CD4-positive, alpha-beta T cell treated with Interleukin-12 subunit alpha and Interleukin-12 subunit beta, for 1 hour (primary cell): ENCODE data around the gene PBRM1.
"Not testable (repeated sequence)": the region's sequence is repeated elsewhere in the genome, so short reads cannot be mapped to it uniquely, and the experiment has no call there.

ENCODE experiments used
- DNase-seq: peaks from one replicate; pipeline ENCODE4 v3.0.0-alpha.2; 2020

Gene PBRM1

GRCh38 chr3:52703341-52703740, 17.6 kb upstream of the PBRM1 start:
- DNase-seq = no peak

DNA sequence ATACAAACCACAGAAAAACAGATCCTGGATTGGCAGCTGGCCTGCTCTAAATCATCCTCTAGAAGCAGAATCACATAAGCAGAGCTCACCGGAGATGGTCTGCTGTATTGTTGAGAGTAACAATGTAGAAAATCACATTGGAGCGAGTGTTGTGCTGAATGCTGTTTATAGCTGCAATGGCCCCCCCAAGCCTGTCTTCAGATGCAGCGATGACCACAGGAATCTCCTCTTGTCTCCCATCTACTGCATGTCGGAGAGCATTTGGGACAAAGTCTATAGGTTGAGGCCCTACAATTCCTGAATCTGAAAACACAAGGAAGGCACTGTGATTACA, 11.9 kb upstream of the PBRM1 start:
- DNase-seq = no peak

- DNase-seq = no peak
Observed at GRCh38 chr3:52696830-52697631, 11.3 kb upstream of the PBRM1 start.

DNA sequence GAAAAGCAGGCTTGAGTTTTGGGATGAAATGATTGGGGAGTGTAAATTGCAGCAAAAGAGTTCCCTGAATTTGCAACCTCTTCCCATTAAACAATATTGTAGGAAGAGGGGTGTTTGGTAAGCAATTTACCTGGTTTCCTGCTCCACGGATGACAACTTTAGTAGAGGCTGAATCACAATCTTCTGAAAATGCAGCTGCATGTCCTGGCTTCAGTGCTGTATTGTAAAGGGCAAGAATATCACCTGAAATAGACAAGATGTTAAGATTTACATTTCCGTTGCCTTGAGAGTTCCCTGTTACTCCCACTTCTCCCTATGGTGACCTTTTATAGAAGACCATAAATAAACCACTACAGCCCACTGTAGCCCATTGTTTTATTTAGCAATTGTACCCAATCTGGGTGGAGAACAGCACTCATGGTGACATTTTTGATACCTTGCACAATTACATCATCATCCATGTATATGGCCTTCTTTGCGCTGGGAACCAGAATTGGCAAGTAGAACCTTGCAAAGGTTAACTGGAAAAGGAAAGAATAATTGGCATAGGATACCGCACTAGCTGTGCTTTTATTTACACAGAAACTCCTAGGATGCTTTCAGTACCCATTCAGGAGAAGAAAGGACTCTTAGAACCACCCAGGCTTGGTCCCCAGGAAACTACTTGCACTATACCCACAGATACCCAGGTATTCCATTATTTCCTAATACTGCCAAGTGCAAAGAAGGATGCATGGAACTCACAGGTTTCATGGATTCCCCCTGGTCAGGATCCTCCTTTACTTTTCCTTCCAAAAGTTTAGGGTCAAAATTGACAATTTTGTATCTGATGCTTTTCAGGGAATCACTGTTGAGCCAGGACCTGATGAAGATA, 10.3 kb upstream of the PBRM1 start:
- no peak for DNase-seq

DNA sequence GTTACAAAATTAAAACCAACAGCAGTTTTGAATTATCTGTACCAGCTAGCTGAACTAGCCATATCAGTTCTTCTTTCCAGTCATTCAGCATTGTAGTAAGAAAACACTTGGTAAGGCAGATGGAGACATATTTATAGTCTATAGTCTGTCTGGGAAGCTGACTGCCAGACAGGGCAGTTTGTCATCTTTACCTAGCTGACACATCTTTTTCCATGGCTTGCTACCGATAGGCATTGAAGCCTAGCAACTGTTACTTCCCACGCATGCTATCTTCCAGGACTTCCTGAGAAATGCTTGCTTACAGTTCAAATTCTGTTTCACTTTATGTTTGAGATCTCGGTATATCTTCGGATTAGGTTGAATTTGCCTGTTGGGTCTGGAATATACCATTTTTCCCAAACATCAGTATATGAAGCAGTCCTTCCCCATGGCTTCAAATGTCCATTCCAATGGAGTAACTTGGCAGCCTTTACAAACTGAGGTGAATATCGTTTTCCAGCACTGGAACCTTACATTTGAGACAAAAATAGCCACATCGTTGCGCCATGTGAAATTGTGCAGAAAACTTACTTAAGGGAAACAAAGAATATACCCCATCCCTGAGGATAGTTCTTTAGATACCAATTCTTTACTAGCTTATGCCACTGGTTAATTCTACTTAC, 8.9 kb upstream of the PBRM1 start:
- DNase-seq = no peak

DNA sequence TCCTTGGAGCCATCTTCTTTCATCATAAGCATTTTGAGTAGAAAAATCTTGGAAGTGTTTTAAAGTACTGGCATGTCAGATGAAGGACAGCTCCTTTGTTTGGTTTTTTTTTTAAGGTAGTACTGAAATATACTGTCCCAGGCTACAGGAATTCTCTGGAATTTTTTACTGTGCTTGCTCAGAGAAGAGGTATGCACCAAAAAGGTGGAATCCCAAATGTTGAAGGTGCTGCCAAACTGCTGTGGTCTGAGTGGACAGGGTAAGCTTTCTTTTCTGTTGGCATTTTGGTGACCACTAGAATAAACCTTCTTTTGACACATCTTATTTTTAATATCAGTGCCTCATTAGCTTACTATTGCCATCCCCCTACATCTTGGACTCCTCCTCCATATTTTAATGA, 7.4 kb upstream of the PBRM1 start:
- no peak for DNase-seq

DNA sequence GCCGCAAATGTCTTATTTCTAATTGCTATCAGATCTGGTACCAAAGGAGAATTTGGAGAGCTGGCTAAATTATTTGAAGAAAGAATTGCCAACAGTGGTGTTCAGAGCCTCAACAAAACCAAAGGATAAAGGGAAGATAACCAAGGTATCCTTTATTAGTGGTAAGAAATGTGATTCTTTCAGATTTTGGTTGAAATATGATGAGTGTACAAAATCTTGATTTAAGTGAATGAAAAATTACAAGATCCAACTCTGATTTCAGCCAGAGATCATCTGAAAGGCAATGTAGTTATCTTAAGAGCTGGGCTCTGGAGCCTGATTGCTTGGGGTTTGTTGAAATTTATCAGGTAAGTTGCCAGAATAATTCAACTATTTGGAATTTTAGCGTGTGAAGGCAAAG, 4.8 kb upstream of the PBRM1 start:
- DNase-seq = no peak

DNA sequence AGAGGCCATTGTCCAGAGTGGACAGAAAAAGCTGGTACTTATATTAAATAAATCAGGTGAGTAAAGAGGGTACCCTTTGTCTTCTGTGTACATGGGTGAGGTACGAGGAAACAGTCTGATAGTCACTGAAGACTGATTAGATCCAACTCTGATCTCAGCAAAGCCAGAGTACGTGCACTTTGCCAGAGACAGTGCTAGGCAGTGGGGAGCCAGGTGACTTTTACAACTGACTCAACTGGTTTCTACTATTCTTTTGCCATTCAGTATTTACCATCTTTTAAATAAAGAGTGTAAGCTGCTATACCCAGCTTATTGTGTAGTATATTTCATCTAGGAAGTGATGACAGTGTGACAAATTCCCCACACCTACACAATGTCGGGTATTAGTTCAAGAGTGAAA, 3.4 kb upstream of the PBRM1 start:
- DNase-seq = no peak

DNA sequence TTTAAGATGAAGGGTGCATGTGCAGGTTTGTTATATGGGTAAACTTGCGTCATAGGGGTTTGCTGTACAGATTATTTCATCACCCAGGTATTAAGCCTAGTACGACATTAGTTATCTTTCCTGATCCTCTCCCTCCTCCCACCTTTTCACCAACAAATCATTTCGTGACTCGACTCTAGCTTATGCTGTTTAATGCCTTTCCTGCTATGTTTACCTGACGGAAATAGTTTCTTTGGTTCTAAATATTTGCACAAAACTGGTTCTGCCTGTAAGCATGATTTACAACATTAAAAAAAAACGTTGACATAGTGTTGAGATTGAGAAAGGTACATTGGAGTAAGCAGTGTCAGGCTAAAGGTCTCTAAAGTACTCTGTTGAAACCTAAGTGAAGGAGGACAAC, 2.6 kb upstream of the PBRM1 start:
- no peak for DNase-seq

GRCh38 chr3:52685285-52685708, 416 bp downstream of the PBRM1 start:
- peak; percentile 88 for DNase-seq

DNA sequence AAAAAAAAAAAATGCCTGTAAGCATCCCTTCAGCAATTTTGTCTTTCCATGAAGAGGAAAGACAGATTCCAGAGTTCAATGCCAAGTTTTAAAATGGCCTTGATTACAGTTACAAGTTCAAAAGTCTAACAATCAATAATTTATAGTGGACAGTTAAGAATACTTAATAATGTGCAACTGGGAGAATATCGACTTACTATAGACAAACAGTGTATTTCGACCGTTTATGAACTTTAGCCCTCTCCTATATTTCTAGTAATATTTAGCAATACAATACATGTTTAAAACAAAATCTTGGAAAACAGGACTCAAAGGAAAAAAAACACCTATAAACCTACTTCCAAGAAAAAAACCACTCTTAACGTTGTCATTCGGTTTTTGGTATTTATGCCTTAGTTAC, 1.5 kb downstream of the PBRM1 start:
- no peak for DNase-seq

- no peak for DNase-seq
Observed at GRCh38 chr3:52683611-52684010, 2.1 kb downstream of the PBRM1 start.

- no peak for DNase-seq
Observed at GRCh38 chr3:52682016-52682415, 3.7 kb downstream of the PBRM1 start.

DNA sequence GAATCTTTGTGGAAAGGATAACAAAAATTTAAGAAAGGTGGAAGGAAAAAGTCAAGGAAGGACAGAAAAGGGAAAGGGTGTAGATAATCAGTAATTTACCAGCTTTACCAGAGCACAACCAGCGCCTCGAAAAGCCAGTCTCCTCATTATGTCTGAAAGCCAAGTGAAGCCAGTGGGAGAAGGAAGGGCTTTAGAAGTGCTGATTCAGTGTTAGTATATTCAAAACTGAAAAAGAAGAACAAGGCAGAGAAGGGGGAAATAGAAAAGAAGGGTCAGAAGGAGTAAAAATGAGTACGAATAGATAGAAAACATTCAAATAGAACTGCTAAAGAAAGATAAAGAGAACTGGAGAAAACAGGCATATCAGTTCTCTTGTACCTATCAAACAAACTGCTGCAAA, 4.1 kb downstream of the PBRM1 start:
- no peak for DNase-seq

DNA sequence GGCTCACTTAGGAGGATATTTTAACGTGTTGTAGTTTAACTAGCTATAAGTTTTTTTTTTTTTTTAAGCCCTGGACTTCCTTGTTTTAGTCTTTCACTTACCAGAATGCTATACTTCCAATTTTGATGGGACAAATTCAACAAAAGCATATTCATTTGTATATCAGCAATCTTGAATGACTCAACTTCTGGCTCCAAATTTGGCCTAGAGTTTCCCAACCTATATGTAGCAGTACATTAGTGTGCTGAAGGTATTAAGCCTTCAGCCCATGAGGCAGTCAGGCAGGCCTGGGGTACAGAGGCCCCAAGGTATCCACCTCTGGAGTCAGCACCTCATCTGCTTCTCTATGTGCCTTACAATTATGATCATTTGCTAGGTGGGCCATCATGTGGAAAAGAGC, 5.9 kb downstream of the PBRM1 start:
- no peak for DNase-seq

- no peak for DNase-seq
Observed at GRCh38 chr3:52679199-52679538, 6.5 kb downstream of the PBRM1 start.

DNA sequence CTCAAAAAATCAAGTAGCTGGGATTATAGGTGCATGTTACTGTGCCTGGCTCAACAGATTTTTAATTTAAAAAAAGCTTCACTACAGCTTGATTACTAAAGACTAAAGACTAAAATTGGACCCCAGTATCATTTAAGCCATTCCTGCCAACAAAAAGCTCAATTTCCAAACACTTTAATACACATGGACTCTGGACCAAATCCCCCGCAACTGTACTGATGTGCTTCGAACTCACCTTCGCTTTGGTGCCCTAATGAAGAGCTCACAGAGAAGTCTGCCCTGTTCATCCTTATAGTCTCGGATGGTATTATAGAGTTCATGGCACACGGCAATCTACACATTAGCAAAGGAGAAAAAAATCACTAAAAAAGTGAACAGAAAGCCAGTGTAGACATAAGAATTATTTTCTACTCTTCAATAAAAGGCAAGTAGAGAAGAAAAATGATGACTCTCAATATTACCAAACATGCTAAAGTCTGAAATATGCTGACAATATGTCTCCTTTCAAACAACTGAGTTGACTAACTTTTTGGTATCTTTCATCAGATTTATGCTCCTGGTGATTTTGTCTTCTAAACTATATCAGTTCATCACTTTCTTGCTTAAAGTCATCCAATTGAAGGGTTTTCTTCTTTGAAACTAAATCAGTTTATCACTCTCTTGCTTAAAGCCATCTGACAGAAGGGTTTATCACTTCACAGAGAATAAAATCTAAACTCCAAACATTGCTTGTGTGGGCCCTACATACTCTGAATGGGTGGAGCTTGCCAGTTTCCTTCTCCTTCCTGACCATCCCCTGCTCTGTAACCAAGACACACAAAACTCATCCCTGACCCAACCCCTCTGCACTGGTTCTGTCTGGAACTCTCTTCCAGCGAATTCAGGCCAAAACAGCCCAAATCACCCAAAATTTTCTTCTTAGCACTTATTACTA, 7.2 kb downstream of the PBRM1 start:
- no peak for DNase-seq

GRCh38 chr3:52676201-52676600, 9.5 kb downstream of the PBRM1 start:
- not testable (repeated sequence) for DNase-seq

DNA sequence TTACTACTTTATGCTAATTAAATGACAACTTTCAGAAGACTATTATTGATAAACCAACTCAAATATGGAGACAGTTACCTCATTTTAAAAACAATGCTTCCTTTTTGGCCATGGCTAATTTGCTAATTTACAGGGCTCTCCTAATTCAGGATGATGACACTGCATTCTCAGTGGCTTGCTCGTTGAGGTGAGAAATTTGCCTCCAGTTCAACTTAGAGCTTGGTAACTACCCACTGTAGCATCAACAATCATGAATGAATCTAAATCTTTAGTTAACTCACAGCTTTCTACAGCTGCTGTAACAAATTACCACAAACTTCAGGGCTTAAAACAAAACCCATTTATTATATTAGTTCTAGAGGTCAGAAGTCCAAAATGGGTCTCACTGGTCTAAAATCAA, 14.0 kb downstream of the PBRM1 start:
- DNase-seq = no peak

DNA sequence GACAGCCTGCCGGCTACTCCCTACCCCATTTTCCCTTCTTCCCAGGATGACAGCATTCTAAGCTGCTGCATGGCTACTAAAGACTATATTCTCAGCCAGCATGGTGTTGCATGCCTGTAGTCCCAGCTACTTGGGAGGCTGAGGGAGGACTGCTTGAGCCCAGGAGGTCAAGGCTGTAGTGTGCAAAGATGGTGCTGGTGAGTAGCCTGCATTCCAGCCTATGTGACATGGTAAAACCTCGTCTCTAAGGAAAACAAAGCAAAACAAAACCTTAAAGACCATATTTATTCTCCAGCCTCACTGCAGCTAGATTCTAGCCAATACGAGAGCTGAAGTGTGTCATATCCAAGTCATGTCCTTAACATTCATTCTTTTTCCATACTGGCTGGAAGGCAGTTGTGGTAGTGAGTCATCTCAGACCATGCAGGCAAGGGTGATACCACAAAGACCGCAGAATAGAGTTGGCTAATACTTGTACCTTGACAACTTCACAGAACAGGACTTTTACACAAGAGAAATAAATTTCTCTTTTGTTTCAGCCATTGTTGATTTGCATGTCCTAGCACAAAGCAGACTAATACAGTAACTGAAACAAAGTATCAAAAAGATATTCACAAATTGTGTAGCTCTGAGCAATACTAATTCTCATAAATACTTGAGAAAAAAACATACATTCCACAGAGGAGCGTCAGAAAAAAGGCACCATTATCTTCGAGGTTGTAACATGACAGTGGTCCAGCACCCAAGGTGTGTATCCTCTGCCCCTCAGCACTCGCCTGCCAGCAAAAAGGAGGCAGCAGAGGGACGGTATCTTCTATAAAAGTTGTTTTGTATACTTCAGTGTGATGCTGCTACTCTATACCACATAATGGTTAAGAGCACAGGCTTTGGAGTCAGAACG, 14.8 kb downstream of the PBRM1 start:
- peak; percentile 37 for DNase-seq

DNA sequence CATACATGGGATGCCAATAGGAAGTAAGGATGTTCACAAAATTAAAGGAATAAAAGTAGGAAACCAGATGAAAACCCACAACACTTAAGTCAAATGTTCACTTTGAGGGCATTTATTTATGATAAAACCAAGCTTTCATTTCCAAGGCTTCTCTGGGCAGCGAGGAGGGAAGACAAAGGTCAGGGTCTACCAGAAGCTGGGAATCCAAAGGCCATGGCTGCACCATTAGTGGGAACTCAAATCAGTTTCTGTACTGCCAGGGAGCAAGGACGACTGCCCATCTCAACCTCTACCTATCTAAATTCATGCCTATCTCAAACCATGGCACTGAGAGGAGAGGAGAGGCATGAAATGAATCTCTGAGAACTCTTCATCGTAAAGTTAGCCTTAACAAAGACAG, 22.6 kb downstream of the PBRM1 start:
- DNase-seq = no peak

- no peak for DNase-seq
Observed at GRCh38 chr3:52660046-52660445, 25.7 kb downstream of the PBRM1 start.
